Stomach (tissue), 9 donors: ENCODE results near the gene SLC5A12. TPM values are rescaled to one million over a fixed set of nuclear protein-coding genes. Genes with fewer than 3 reads are reported as not detected.

Experiments used
- DNase-seq, 2 donors: peaks; one replicate each; pipeline versions ENCODE4 v3.0.0 to v3.0.0-alpha.2; 2013 to 2019
- H3K27ac ChIP-seq, 5 donors: fragments of 200-600 bp in 4 of 5; sonication (generic) in 4 of 5; one replicate each; pipeline ENCODE4 v1.5.1; 2013 to 2019; ENCODE audit warnings: mild to moderate bottlenecking in 1 of 5, moderate library complexity in 1 of 5
- H3K27me3 ChIP-seq, 3 donors: fragments of 200-600 bp; sonication (generic); one replicate each; pipeline ENCODE4 v1.5.1; 2017 to 2019; ENCODE audit warnings: mixed run types in 1 of 3
- H3K36me3 ChIP-seq, 4 donors: fragments of 200-600 bp; sonication (generic); 1 replicate in 3 of 4; 2 replicates in 1 of 4; pipeline ENCODE4 v1.5.1; 2016 to 2019
- H3K4me1 ChIP-seq, 4 donors: fragments of 200-600 bp; sonication (generic); one replicate each; pipeline ENCODE4 v1.5.1; 2016 to 2019
- H3K4me3 ChIP-seq, 4 donors: fragments of 200-600 bp; sonication (generic) in 3 of 4; one replicate each; pipeline ENCODE4 v1.5.1; 2016 to 2019; ENCODE audit warnings: mild to moderate bottlenecking in 1 of 4
- H3K9me3 ChIP-seq, 4 donors: fragments of 200-600 bp; sonication (generic); one replicate each; pipeline ENCODE4 v1.5.1; 2016 to 2019
- EP300 ChIP-seq: sonication (generic); formaldehyde crosslinking; IDR thresholded peaks from one replicate; pipeline ENCODE4 v1.6.1; 2017; ENCODE audit warnings: antibody characterized with exemption
- POLR2A ChIP-seq, 4 donors: fragments of 450-650 bp; IDR thresholded peaks; one replicate each; pipeline ENCODE4 v1.6.1; 2016; ENCODE audit warnings: antibody characterized with exemption in 4 of 4, control low read depth in 2 of 4, mild to moderate bottlenecking in 1 of 4, moderate library complexity in 1 of 4
- POLR2AphosphoS5 ChIP-seq, 3 donors: sonication (generic); formaldehyde crosslinking; IDR thresholded peaks; one replicate each; pipeline ENCODE4 v1.6.1; 2016; ENCODE audit warnings: antibody characterized with exemption in 3 of 3
- WGBS, 5 donors: extraction: QIAGEN DNeasy Blood & Tissue Kit in 3 of 5; methylation state at CpG; one replicate each; pipeline versions ENCODE4 v1.1.5 to v1.1.7; 2013 to 2018; 5-methylcytosine and 5-hydroxymethylcytosine counted together
- intact Hi-C: fragments of 100-400 bp; cut with DNase I; formaldehyde crosslinking; loops from one replicate; pipeline ENCODE4 v1.15.1; 2023; ENCODE audit warnings: low total_unique reads
- polyA plus RNA-seq, 3 donors: library from polyadenylated mRNA; stranded (reverse); fragments of 200-250 nt; gene quantifications; one replicate each; pipeline ENCODE4 v1.2.3, GENCODE V29; 2013
- total RNA-seq, 5 donors: library from RNA; depleted of rRNA; stranded (reverse); fragments of >200 nt; gene quantifications; one replicate each; pipeline versions ENCODE4 v1.1.0 to v1.2.3, GENCODE V29; 2014 to 2016
- TF ChIP-seq, protein P1 (sequence below), 7 experiments: fragments of 450-650 bp in 4 of 7; fragments of 200-600 bp in 3 of 7; sonication (generic) in 3 of 7; IDR thresholded peaks; one replicate each; pipeline ENCODE4 v1.5.1; 2016 to 2019; ENCODE audit warnings: antibody characterized with exemption in 7 of 7, control low read depth in 2 of 7, mild to moderate bottlenecking in 1 of 7
- donor health status: healthy with polysubstance abuse.
- donor health status: Bipolar disorder and iron deficiency.
- donor health status: healthy.

The SLC5A12 gene
- total and polyA plus RNA-seq, 8 donors = 2.2 TPM; not detected in 7

DNA sequence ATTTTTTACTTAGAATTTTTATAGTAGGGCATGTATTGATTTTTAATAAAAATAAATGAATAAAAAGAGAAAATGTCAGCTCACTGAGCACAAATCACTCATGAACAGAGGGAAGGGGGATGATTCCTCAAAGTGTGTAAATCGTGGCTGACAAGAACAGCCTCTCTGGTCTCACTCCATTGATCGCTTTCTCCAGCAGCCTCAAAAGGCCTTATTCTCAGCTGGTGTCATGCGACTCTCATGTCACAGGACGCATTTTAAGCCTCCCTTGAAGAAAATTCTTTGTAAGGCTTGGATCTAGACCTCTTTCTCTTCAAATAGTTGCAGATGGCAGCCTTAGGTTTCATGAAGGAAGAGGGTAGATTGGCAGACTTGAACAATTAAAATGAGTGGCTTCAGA, 33.9 kb upstream of the SLC5A12 start:
- Histone ChIP-seq H3K4me3 (no peak overlapping the region), H3K4me1 (peaks cover 0 to 10% (median 2%) of the 10 kb centered on the region in 4 donors), H3K36me3 (no peaks in the 10 kb centered on the region), H3K27ac (no peak overlapping the region), H3K9me3 (no peaks in the 10 kb centered on the region), H3K27me3 (no peaks in the 10 kb centered on the region)
- 72 to 81% (median 77%) methylated on average over 4 of the region's 4 CpGs for WGBS, 5 donors
- TF ChIP-seq POLR2A (IDR thresholded peaks at IDR 0.05) (no peak), POLR2AphosphoS5 (IDR thresholded peaks at IDR 0.05) (no peak), EP300 (no peak)
- TF ChIP-seq, protein P1, sequence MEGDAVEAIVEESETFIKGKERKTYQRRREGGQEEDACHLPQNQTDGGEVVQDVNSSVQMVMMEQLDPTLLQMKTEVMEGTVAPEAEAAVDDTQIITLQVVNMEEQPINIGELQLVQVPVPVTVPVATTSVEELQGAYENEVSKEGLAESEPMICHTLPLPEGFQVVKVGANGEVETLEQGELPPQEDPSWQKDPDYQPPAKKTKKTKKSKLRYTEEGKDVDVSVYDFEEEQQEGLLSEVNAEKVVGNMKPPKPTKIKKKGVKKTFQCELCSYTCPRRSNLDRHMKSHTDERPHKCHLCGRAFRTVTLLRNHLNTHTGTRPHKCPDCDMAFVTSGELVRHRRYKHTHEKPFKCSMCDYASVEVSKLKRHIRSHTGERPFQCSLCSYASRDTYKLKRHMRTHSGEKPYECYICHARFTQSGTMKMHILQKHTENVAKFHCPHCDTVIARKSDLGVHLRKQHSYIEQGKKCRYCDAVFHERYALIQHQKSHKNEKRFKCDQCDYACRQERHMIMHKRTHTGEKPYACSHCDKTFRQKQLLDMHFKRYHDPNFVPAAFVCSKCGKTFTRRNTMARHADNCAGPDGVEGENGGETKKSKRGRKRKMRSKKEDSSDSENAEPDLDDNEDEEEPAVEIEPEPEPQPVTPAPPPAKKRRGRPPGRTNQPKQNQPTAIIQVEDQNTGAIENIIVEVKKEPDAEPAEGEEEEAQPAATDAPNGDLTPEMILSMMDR (IDR thresholded peaks at IDR 0.05) = no peak
- intact Hi-C loops = no loop called here
- no peak for DNase-seq

DNA sequence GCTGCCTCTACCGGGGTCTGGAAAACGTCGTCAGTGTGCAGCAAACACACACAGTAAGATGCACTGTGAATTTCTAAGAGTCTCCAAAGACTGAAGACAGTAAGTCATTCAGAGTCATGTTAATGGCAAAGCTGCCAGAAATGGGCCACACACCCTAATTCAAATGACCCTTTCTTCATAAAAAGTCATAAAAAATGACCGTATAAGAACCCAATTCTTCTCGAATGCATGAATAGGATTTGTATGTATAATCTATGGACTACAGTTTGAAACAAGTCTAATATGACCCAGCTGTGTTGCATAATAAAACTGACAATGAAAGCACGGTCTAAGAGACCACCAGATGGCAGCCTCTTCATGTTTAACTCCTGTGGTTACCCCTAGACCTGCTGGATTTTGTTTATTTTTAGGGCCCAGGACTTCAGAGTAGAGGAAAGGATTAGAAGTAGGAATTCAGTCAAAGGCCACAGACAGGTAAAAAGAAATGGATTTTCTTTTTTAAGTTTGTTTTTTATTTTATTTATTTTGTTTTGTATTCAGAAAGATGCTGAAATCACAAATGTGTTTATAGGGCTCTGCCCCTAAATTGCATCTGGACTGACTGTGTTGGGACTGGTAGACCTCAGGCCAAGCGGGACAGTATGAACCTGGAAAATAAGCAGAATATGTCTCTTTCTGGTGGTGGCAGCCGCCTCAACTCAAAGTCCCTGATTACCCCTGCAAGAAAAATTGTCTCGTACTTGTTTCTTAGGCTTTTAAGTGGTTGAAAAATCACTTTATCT, 32.1 kb upstream of the SLC5A12 start:
- 33 to 40% (median 36%) methylated on average over 9 of the region's 9 CpGs for WGBS, 5 donors
- no peaks in the 10 kb centered on the region for H3K36me3 ChIP-seq
- no peaks in the 10 kb centered on the region for H3K27me3 ChIP-seq
- DNase-seq = peak; percentile 27 to 88
- TF ChIP-seq EP300 (no peak), POLR2AphosphoS5 (IDR thresholded peaks at IDR 0.05) (no peak), POLR2A (IDR thresholded peaks at IDR 0.05) (no peak)
- TF ChIP-seq, protein P1 (IDR thresholded peaks at IDR 0.05) = peak in 5 of 7 experiments; percentile 35 to 60 (median 50)
- intact Hi-C loops = no loop called here
- no peak overlapping the region for H3K27ac ChIP-seq
- H3K9me3 ChIP-seq = no peaks in the 10 kb centered on the region
- H3K4me3 ChIP-seq = no peak overlapping the region
- H3K4me1 ChIP-seq = peaks cover 0 to 10% (median 2%) of the 10 kb centered on the region in 4 donors

DNA sequence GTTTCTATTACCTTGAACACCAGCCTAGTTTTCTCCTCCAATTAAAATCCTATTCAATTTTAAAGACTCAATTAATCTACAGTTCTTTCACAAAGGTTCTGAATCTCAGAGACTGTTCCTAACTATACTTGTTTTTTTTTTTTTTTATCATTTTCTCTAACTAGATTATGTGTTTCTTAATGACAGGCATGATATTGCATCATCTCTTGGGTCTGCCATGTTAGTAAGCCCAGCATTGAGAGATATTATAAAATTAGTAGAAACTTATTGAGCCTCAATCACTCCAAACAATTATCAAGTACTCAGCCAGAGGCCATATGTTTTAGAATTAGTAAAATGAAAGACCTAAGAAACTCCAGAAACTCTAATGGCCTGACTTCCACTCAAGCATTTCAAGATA, 28.1 kb upstream of the SLC5A12 start:
- TF ChIP-seq EP300 (no peak), POLR2AphosphoS5 (IDR thresholded peaks at IDR 0.05) (no peak), POLR2A (IDR thresholded peaks at IDR 0.05) (no peak)
- TF ChIP-seq, protein P1 (IDR thresholded peaks at IDR 0.05) = no peak
- DNase-seq = no peak
- H3K27me3 ChIP-seq = no peaks in the 10 kb centered on the region
- no peak overlapping the region for H3K27ac ChIP-seq
- H3K36me3 ChIP-seq = no peaks in the 10 kb centered on the region
- H3K4me1 ChIP-seq = peaks cover 0 to 10% (median 2%) of the 10 kb centered on the region in 4 donors
- no peak overlapping the region for H3K4me3 ChIP-seq
- intact Hi-C loops = no loop called here
- no peaks in the 10 kb centered on the region for H3K9me3 ChIP-seq

DNA sequence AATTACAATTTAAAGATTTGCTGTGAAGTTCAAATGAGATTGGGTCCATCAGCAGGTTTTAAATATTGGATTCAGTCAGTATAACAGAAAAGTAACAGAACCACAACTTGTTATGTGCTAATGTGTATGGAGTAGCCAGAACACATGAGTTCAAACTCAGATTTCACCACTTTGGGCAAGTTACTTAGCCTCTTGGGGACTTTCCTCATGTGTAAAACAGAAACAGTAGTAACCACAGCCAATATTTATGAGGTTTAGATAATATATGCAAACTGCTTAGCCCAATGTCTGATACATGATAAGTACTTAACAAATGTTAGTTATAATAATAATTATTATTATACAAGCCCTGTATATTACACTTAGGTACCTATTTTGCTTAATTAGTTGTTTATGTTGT, 21.8 kb upstream of the SLC5A12 start:
- TF ChIP-seq, protein P1 (IDR thresholded peaks at IDR 0.05) = no peak
- TF ChIP-seq EP300 = no peak
- TF ChIP-seq POLR2AphosphoS5 (IDR thresholded peaks at IDR 0.05) = no peak
- no peak for TF ChIP-seq POLR2A (IDR thresholded peaks at IDR 0.05)
- Histone ChIP-seq H3K36me3 (no peaks in the 10 kb centered on the region), H3K4me3 (no peak overlapping the region), H3K27me3 (no peaks in the 10 kb centered on the region), H3K4me1 (no peaks in the 10 kb centered on the region), H3K27ac (no peak overlapping the region), H3K9me3 (no peaks in the 10 kb centered on the region)
- intact Hi-C loops = no loop called here
- no peak for DNase-seq
